ENCODE measurements around the gene MYBPH. TPM values are rescaled to one million over a fixed set of nuclear protein-coding genes. Genes with fewer than 3 reads are reported as not detected.
A peak's percentile ranks its signal among the peaks of the same experiment; 100 is the strongest.

The MYBPH gene
- total RNA-seq, 1 donor from 2014 or later, result not detected

DNA sequence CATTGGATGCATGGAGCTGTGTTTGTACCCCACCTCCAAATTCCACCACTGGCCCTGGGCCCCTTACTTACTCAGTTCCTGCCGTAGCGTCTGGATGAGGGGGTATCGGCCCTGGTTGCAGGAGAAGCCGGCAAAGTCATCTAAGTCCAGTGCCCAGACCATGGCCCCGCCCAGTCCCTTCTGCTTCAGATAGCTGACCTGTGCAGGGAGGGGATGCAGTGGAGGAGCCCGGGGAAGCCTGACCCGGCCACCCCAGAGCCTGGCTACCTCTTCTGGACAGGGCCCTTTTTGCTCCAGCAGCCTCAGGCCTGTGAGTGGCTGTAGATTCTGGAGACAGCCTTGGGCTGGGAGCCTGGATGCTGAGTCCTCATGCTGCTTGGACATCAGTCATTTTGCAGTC lies 42.0 kb upstream of the MYBPH start:
- Mint-ChIP-seq H3K4me3 (no peak overlapping the region), H3K9me3 (no peaks in the 10 kb centered on the region), H3K27me3 (ENCODE audit: low read depth) (peaks cover 38% of the 10 kb centered on the region), H3K4me1 (peaks cover 4% of the 10 kb centered on the region), H3K27ac (ENCODE audit: unreplicated experiment) (no peak overlapping the region), H3K36me3 (ENCODE audit: low read depth) (no peaks in the 10 kb centered on the region)
- TF ChIP-seq, protein P1, sequence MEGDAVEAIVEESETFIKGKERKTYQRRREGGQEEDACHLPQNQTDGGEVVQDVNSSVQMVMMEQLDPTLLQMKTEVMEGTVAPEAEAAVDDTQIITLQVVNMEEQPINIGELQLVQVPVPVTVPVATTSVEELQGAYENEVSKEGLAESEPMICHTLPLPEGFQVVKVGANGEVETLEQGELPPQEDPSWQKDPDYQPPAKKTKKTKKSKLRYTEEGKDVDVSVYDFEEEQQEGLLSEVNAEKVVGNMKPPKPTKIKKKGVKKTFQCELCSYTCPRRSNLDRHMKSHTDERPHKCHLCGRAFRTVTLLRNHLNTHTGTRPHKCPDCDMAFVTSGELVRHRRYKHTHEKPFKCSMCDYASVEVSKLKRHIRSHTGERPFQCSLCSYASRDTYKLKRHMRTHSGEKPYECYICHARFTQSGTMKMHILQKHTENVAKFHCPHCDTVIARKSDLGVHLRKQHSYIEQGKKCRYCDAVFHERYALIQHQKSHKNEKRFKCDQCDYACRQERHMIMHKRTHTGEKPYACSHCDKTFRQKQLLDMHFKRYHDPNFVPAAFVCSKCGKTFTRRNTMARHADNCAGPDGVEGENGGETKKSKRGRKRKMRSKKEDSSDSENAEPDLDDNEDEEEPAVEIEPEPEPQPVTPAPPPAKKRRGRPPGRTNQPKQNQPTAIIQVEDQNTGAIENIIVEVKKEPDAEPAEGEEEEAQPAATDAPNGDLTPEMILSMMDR (conservative IDR thresholded peaks at IDR 0.05), result no peak
- DNase-seq (ENCODE audit: low read depth, low spot score), result no peak

GRCh38 chr1:203217139-203217655 lies 41.6 kb upstream of the MYBPH start:
- H3K4me1 Mint-ChIP-seq, result peaks cover 4% of the 10 kb centered on the region
- H3K9me3 Mint-ChIP-seq, result no peaks in the 10 kb centered on the region
- H3K36me3 Mint-ChIP-seq (ENCODE audit: low read depth), result no peaks in the 10 kb centered on the region
- no peak overlapping the region for H3K27ac Mint-ChIP-seq (ENCODE audit: unreplicated experiment)
- H3K27me3 Mint-ChIP-seq (ENCODE audit: low read depth), result peaks cover 38% of the 10 kb centered on the region
- DNase-seq (ENCODE audit: low read depth, low spot score), result no peak
- TF ChIP-seq, protein P1 (conservative IDR thresholded peaks at IDR 0.05), result no peak
- H3K4me3 Mint-ChIP-seq, result no peak overlapping the region

GRCh38 chr1:203216274-203217138 lies 40.9 kb upstream of the MYBPH start:
- no peak overlapping the region for H3K4me3 Mint-ChIP-seq
- no peaks in the 10 kb centered on the region for H3K9me3 Mint-ChIP-seq
- no peak overlapping the region for H3K27ac Mint-ChIP-seq (ENCODE audit: unreplicated experiment)
- peaks cover 4% of the 10 kb centered on the region for H3K4me1 Mint-ChIP-seq
- TF ChIP-seq, protein P1 (conservative IDR thresholded peaks at IDR 0.05), result peak; percentile 86
- peaks cover 38% of the 10 kb centered on the region for H3K27me3 Mint-ChIP-seq (ENCODE audit: low read depth)
- DNase-seq (ENCODE audit: low read depth, low spot score), result peak; percentile 77
- no peaks in the 10 kb centered on the region for H3K36me3 Mint-ChIP-seq (ENCODE audit: low read depth)

DNA sequence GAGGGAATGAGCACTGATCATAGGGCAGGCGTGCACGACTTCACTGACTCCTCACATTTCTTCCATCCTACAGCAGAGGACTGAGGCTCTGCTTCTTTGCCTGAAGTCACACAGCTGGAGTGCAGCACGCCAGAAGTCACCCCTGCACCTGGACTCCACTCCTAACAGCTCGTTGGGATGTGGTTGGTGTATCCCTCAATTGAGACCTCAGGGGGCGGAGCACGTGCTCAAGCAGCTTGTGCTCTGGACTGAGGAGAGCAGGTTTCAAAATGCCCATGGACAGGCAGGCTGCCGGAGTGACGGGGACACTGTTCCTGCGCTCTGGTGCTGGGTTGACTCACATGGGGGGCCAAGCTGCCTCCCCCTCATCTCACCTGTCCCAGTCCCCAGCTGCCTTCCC lies 39.9 kb upstream of the MYBPH start:
- no peak overlapping the region for H3K4me3 Mint-ChIP-seq
- TF ChIP-seq, protein P1 (conservative IDR thresholded peaks at IDR 0.05), result no peak
- H3K36me3 Mint-ChIP-seq (ENCODE audit: low read depth), result no peaks in the 10 kb centered on the region
- peaks cover 38% of the 10 kb centered on the region for H3K27me3 Mint-ChIP-seq (ENCODE audit: low read depth)
- H3K27ac Mint-ChIP-seq (ENCODE audit: unreplicated experiment), result no peak overlapping the region
- no peak for DNase-seq (ENCODE audit: low read depth, low spot score)
- peaks cover 4% of the 10 kb centered on the region for H3K4me1 Mint-ChIP-seq
- no peaks in the 10 kb centered on the region for H3K9me3 Mint-ChIP-seq

DNA sequence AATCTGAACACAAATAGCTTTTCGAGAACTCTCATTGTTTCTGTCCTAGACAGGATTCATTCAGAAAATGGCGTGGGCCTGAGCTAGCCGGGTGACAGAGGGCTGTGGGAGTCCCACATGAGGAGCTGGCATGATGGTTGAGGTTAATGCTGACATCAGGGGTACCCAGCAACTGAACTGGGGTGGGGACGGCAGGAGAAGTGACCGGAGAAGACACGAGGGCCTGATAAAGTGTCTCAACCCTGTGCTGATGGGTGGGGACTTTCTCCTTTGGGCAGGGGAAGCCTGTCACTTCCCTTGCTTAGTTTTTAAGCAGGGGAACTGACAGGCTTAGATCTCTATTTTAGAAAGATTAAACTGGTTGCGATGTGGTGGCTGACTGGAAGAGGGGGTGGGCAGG lies 39.2 kb upstream of the MYBPH start:
- DNase-seq (ENCODE audit: low read depth, low spot score), result no peak
- Mint-ChIP-seq H3K27ac (ENCODE audit: unreplicated experiment) (no peak overlapping the region), H3K4me1 (peaks cover 4% of the 10 kb centered on the region), H3K36me3 (ENCODE audit: low read depth) (no peaks in the 10 kb centered on the region), H3K4me3 (no peak overlapping the region), H3K27me3 (ENCODE audit: low read depth) (peaks cover 34% of the 10 kb centered on the region), H3K9me3 (no peaks in the 10 kb centered on the region)
- TF ChIP-seq, protein P1 (conservative IDR thresholded peaks at IDR 0.05), result no peak

All from neural crest cell (in vitro differentiated cells).